DMS153 treated with DMSO at 0.1 percent for 48 hours (cell line): ENCODE measurements around the gene NEUROG2.

ENCODE experiments used
- DNase-seq: peaks from one replicate; lab custom pipeline; 2025; ENCODE audit not compliant: unreplicated experiment; lab: John Stamatoyannopoulos, UW

NEUROG2 gene

GRCh38 chr4:112521123-112522023, 5.4 kb upstream of the NEUROG2 start:
- no peak for DNase-seq

GRCh38 chr4:112520598-112521122, 4.7 kb upstream of the NEUROG2 start:
- DNase-seq: no peak

- DNase-seq: no peak
Measured at GRCh38 chr4:112519689-112520597, 4.0 kb upstream of the NEUROG2 start.

GRCh38 chr4:112518675-112519074, 2.7 kb upstream of the NEUROG2 start:
- no peak for DNase-seq

- DNase-seq: no peak
Measured at GRCh38 chr4:112517911-112518310, 1.9 kb upstream of the NEUROG2 start.

- no peak for DNase-seq
Measured at GRCh38 chr4:112517067-112517634, 1.2 kb upstream of the NEUROG2 start.

GRCh38 chr4:112516471-112517066, 589 bp upstream of the NEUROG2 start:
- no peak for DNase-seq

- DNase-seq: no peak
Measured at GRCh38 chr4:112515198-112516065, 548 bp downstream of the NEUROG2 start.

- DNase-seq: no peak
Measured at GRCh38 chr4:112514647-112515197, 1.3 kb downstream of the NEUROG2 start.

- DNase-seq: no peak
Measured at GRCh38 chr4:112513971-112514646, 1.9 kb downstream of the NEUROG2 start.

GRCh38 chr4:112511803-112512118, 4.2 kb downstream of the NEUROG2 start:
- DNase-seq: no peak

GRCh38 chr4:112511093-112511802, 4.7 kb downstream of the NEUROG2 start:
- no peak for DNase-seq

GRCh38 chr4:112510291-112511092, 5.5 kb downstream of the NEUROG2 start:
- no peak for DNase-seq

GRCh38 chr4:112509243-112510141, 6.5 kb downstream of the NEUROG2 start:
- no peak for DNase-seq

GRCh38 chr4:112508356-112508755, 7.6 kb downstream of the NEUROG2 start:
- no peak for DNase-seq

- DNase-seq: no peak
Measured at GRCh38 chr4:112504807-112505206, 11.2 kb downstream of the NEUROG2 start.

GRCh38 chr4:112502871-112503270, 13.1 kb downstream of the NEUROG2 start:
- DNase-seq: no peak
